HG03469 (cell line): ENCODE measurements around the gene GPR39.

Experiments
- ATAC-seq: cut with Tn5 transposase; IDR thresholded peaks from one replicate; pipeline ENCODE4 v1.9.1; 2021; ENCODE audit warnings: mild to moderate bottlenecking, moderate library complexity, moderate number of reproducible peaks; ENCODE audit not compliant: unreplicated experiment

Gene GPR39

DNA sequence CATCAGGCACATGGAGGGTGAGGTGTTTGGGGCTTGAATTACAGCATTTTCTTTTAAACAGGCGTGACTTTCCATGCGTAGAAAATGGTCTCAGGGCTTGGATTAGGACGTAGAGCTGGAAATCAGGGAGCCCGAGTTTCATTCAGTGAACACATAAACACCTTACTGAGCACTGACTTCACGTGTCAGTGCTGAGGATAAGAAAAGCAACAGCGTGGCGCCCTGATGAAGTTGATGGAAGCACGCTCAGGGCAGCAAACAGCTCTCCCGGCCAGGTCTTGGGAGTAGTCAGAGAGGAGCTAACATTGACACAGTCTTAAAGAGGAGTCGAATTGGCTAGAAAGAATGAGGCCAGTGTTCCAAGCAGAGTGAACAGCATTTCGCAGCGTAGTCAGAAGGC is 142.7 kb downstream of the GPR39 start:
- ATAC-seq, result no peak

GRCh38 chr2:132559921-132560320 is 143.3 kb downstream of the GPR39 start:
- ATAC-seq, result no peak

- ATAC-seq, result no peak
Measured at GRCh38 chr2:132560562-132560961, 144.0 kb downstream of the GPR39 start.

- ATAC-seq, result no peak
Measured at GRCh38 chr2:132562245-132562644, 145.6 kb downstream of the GPR39 start.

- no peak for ATAC-seq
Measured at GRCh38 chr2:132564065-132564464, 147.5 kb downstream of the GPR39 start.

DNA sequence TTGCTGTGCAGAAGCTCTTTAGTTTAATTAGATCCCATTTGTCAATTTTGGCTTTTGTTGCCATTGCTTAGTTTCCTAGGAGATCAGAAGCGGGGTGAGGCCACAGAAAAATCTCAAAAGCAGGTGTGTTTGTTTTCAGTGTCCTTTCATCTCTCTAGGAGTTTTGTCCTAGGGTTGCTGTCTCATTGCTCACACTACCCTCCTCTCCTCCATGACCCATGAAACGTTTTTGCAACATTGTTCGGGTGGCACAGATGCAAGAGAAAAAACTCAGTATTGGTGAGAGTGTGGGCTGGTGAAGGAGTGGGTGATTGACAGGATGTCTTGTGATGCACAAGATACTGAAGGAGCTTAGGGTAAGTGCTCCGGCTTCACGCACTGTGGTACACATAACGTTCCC is 149.8 kb downstream of the GPR39 start:
- no peak for ATAC-seq

- no peak for ATAC-seq
Measured at GRCh38 chr2:132567682-132568081, 151.1 kb downstream of the GPR39 start.

- no peak for ATAC-seq
Measured at GRCh38 chr2:132568656-132569055, 152.1 kb downstream of the GPR39 start.

DNA sequence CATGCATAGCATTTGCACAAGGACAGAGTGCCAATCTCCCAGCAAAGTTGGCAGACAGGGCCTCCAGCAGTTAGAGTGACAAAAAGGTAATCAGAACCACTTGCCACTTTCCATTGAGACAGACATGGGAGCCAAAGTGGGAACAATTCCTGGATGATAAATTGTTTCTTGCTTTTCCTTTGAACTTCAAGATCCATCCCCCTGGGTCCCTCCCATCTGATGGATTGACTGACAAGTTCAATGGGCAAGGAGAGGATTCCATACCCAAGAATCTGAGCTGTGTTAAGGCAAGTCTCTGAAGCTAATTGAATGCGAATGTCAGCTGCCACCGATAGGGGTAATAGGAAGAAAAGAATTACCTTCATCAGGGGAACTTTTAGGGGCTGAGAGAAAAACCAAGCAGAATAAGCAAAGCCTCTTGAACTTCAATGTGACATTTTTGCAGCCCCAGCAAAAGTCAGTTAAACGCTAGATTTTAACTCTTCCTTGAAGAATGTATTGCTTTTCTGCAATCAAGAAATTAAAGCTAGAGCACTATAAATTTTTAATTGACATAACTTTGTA is 156.9 kb downstream of the GPR39 start:
- ATAC-seq, result no peak

GRCh38 chr2:132577686-132578085 is 161.1 kb downstream of the GPR39 start:
- no peak for ATAC-seq

DNA sequence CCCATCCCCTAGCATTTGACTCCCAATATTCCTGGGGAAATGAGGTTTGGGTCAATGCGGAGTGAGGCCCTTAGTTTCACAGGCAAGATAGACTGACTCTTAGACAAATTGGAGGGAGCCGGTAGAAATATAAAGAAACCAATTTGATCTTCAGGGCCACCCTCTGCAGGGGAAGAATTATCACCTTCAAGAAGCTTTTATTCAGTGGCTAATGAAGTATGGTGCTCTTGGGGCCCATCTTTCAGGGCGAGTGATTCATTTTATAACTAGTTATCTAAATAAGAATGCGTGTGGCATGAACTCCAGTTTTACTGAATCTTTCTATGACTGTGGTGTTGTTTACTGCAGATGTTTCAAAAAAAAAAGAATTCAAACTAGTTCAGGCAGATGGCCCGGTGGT is 165.0 kb downstream of the GPR39 start:
- ATAC-seq, result no peak

- no peak for ATAC-seq
Measured at GRCh38 chr2:132581991-132582738, 165.6 kb downstream of the GPR39 start.

- ATAC-seq, result no peak
Measured at GRCh38 chr2:132583666-132584360, 167.2 kb downstream of the GPR39 start.

GRCh38 chr2:132584976-132585817 is 168.6 kb downstream of the GPR39 start:
- no peak for ATAC-seq

- ATAC-seq, result no peak
Measured at GRCh38 chr2:132586101-132586511, 169.5 kb downstream of the GPR39 start.

DNA sequence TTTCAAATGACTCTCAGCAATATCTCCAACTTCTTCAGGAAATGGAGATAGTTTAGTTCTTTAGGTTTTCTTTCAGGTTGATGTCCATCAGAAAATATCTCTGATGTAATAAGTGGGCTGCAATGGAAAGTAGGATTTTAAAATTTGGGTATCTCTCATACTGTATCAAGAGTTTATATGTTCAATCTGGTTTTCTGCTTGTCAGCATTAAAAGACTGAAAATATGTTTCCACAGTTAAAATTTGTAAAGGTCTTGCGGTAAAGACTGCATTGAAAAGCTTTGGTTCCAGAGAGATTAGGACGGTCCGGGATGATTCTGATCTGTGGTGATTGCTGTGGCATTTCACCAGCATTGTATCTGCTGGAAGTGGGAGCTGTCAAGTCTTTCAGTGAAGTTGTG is 170.2 kb downstream of the GPR39 start:
- ATAC-seq, result no peak

DNA sequence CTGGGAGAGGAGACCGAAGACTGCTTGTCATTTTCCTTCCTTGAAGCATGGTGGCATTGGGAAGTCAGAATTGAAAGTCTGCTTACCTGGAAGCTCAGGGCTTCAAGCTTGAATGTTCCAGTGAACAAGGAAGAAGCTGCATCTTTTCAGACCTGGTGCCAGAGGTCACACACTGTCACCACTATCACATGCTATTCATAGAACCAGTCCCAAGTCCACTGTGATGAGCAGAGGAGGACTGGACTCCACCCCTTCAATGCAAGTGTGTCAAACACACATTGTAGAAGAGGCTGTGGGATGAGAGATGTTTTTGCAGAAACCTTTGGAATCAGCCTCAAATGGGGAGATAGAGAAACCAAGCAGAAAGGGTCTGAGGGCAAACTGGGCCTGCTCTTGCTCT is 172.0 kb downstream of the GPR39 start:
- ATAC-seq, result no peak

- ATAC-seq, result no peak
Measured at GRCh38 chr2:132589111-132589830, 172.7 kb downstream of the GPR39 start.

GRCh38 chr2:132589966-132590365 is 173.4 kb downstream of the GPR39 start:
- no peak for ATAC-seq

GRCh38 chr2:132593171-132593570 is 176.6 kb downstream of the GPR39 start:
- no peak for ATAC-seq

- no peak for ATAC-seq
Measured at GRCh38 chr2:132595186-132595585, 178.6 kb downstream of the GPR39 start.
